CD4-positive, alpha-beta T cell treated with Interferon alpha-2 for 1 hour (primary cell): Measurements from ENCODE around the gene FMO2.

ENCODE experiments used
- DNase-seq, 2 donors: peaks; one replicate each; pipeline ENCODE4 v3.0.0-alpha.2; 2020 to 2022

Gene FMO2

GRCh38 chr1:171185091-171185490 is at the start of gene FMO2:
Gene FMO2 (plus strand): TSS chr1:171185300. CDS start chr1:171185714, 414 bp downstream.
- no peak for DNase-seq

GRCh38 chr1:171137580-171137979 is 47.5 kb upstream of the FMO2 start:
- DNase-seq = no peak

- no peak for DNase-seq
Observed at GRCh38 chr1:171138980-171139379, 46.1 kb upstream of the FMO2 start.

- DNase-seq = no peak
Observed at GRCh38 chr1:171139890-171140289, 45.2 kb upstream of the FMO2 start.

- DNase-seq = no peak
Observed at GRCh38 chr1:171140401-171140800, 44.7 kb upstream of the FMO2 start.

- DNase-seq = no peak
Observed at GRCh38 chr1:171140956-171141687, 44.0 kb upstream of the FMO2 start.

GRCh38 chr1:171141688-171142415 is 43.2 kb upstream of the FMO2 start:
- DNase-seq = no peak

GRCh38 chr1:171142416-171143385 is 42.4 kb upstream of the FMO2 start:
- DNase-seq = no peak

- no peak for DNase-seq
Observed at GRCh38 chr1:171150156-171150555, 34.9 kb upstream of the FMO2 start.

- DNase-seq = no peak
Observed at GRCh38 chr1:171152549-171152948, 32.6 kb upstream of the FMO2 start.

GRCh38 chr1:171155484-171155883 is 29.6 kb upstream of the FMO2 start:
- DNase-seq = no peak

GRCh38 chr1:171158096-171158495 is 27.0 kb upstream of the FMO2 start:
- no peak for DNase-seq

- DNase-seq = no peak
Observed at GRCh38 chr1:171158551-171158950, 26.5 kb upstream of the FMO2 start.

GRCh38 chr1:171159148-171159547 is 26.0 kb upstream of the FMO2 start:
- no peak for DNase-seq

- DNase-seq = no peak
Observed at GRCh38 chr1:171160211-171160610, 24.9 kb upstream of the FMO2 start.

- DNase-seq = no peak
Observed at GRCh38 chr1:171160639-171161354, 24.3 kb upstream of the FMO2 start.

- DNase-seq = no peak
Observed at GRCh38 chr1:171161431-171161830, 23.7 kb upstream of the FMO2 start.

GRCh38 chr1:171166361-171166760 is 18.7 kb upstream of the FMO2 start:
- no peak for DNase-seq

- DNase-seq = no peak
Observed at GRCh38 chr1:171167785-171168184, 17.3 kb upstream of the FMO2 start.

- DNase-seq = no peak
Observed at GRCh38 chr1:171172471-171172870, 12.6 kb upstream of the FMO2 start.

- DNase-seq = no peak
Observed at GRCh38 chr1:171173069-171173468, 12.0 kb upstream of the FMO2 start.

GRCh38 chr1:171174560-171175294 is 10.4 kb upstream of the FMO2 start:
- no peak for DNase-seq
